Neural crest cell (in vitro differentiated cells): Measurements from ENCODE around the gene NOL4L. TPM values are rescaled to one million over a fixed set of nuclear protein-coding genes. Genes with fewer than 3 reads are reported as not detected.

Experiments
- DNase-seq: peaks from one replicate; pipeline ENCODE4 v3.0.0; 2021; ENCODE audit warnings: low read depth, mixed read lengths, low spot score
- H3K27ac Mint-ChIP-seq: one replicate; pipeline ENCODE4 v1.8.0; 2021; ENCODE audit warnings: mild to moderate bottlenecking, mixed read lengths; ENCODE audit not compliant: unreplicated experiment
- H3K27me3 Mint-ChIP-seq: 2 replicates; pipeline ENCODE4 v1.8.0; 2021; ENCODE audit warnings: low read depth, mild to moderate bottlenecking, mixed read lengths
- H3K36me3 Mint-ChIP-seq: 2 replicates; pipeline ENCODE4 v1.8.0; 2021; ENCODE audit warnings: low read depth, mild to moderate bottlenecking, mixed read lengths
- H3K4me1 Mint-ChIP-seq: 2 replicates; pipeline ENCODE4 v1.8.0; 2021; ENCODE audit warnings: mixed read lengths
- H3K4me3 Mint-ChIP-seq: one replicate; pipeline ENCODE4 v1.8.0; 2021; ENCODE audit warnings: mild to moderate bottlenecking, mixed read lengths
- H3K9me3 Mint-ChIP-seq: 2 replicates; pipeline ENCODE4 v1.8.0; 2021; ENCODE audit warnings: mixed read lengths
- total RNA-seq: library from RNA; stranded (reverse); gene quantifications from 2 replicates; pipeline ENCODE4 v1.2.1, GENCODE V29; 2021
- TF ChIP-seq, protein P1 (sequence below): fragments of 200-600 bp; sonication (generic); conservative IDR thresholded peaks from 2 replicates; pipeline ENCODE4 v1.5.0; 2021; ENCODE audit warnings: antibody characterized with exemption, mild to moderate bottlenecking

The NOL4L gene
- total RNA-seq, 1 donor from 2014 or later = 52.3 TPM

DNA sequence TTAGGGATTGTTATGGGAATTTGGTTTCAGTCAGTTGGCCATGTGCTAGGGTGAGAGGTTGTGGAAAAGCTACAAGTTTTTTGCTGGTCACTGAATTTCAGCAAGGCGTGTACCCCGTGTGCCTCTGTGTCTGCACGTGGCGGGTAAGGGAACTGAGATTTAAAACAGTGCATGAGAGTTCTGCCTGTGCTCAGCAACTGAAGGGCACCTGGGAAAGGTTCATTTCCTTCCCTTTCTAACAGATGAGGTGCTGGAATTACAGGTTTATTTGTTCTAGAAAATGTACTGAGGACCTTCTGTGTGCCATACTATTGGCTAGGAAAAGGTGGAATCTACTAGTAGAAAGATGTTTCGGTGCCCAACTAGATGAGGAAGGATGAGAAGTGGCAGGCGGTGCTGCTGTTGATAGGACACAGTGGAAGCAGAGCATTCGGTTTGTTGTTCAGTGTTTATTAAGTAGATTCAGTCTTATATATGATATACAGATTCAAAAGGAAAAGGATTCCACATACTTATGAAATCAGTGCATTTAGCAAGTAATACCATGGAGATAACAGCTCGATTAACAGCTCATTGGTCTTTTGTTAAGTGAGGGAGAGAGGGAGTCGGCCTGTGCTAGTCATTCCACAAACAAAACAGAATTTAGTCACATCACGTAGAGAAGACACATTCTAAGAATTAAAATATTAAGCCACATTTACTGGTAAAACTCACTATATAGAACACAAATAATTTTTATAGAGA lies 142.3 kb downstream of the NOL4L start:
- peaks cover 19% of the 10 kb centered on the region for H3K4me1 Mint-ChIP-seq
- H3K4me3 Mint-ChIP-seq = no peak overlapping the region
- H3K9me3 Mint-ChIP-seq = no peaks in the 10 kb centered on the region
- DNase-seq = no peak
- TF ChIP-seq, protein P1, sequence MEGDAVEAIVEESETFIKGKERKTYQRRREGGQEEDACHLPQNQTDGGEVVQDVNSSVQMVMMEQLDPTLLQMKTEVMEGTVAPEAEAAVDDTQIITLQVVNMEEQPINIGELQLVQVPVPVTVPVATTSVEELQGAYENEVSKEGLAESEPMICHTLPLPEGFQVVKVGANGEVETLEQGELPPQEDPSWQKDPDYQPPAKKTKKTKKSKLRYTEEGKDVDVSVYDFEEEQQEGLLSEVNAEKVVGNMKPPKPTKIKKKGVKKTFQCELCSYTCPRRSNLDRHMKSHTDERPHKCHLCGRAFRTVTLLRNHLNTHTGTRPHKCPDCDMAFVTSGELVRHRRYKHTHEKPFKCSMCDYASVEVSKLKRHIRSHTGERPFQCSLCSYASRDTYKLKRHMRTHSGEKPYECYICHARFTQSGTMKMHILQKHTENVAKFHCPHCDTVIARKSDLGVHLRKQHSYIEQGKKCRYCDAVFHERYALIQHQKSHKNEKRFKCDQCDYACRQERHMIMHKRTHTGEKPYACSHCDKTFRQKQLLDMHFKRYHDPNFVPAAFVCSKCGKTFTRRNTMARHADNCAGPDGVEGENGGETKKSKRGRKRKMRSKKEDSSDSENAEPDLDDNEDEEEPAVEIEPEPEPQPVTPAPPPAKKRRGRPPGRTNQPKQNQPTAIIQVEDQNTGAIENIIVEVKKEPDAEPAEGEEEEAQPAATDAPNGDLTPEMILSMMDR = no peak
- peaks cover 31% of the 10 kb centered on the region for H3K36me3 Mint-ChIP-seq
- peaks cover 5% of the 10 kb centered on the region for H3K27me3 Mint-ChIP-seq
- no peak overlapping the region for H3K27ac Mint-ChIP-seq

- TF ChIP-seq, protein P1 = no peak
- peaks cover 5% of the 10 kb centered on the region for H3K27me3 Mint-ChIP-seq
- peaks cover 30% of the 10 kb centered on the region for H3K36me3 Mint-ChIP-seq
- H3K9me3 Mint-ChIP-seq = no peaks in the 10 kb centered on the region
- H3K4me1 Mint-ChIP-seq = peaks cover 16% of the 10 kb centered on the region
- peak overlapping the region; percentile 7 for H3K4me3 Mint-ChIP-seq
- peak overlapping the region; percentile 13 for H3K27ac Mint-ChIP-seq
- DNase-seq = no peak
Observed at GRCh38 chr20:32441638-32442037, 143.5 kb downstream of the NOL4L start.

GRCh38 chr20:32440758-32441078 lies 144.4 kb downstream of the NOL4L start:
- peaks cover 28% of the 10 kb centered on the region for H3K36me3 Mint-ChIP-seq
- H3K4me3 Mint-ChIP-seq = no peak overlapping the region
- no peaks in the 10 kb centered on the region for H3K9me3 Mint-ChIP-seq
- H3K4me1 Mint-ChIP-seq = peaks cover 15% of the 10 kb centered on the region
- H3K27ac Mint-ChIP-seq = no peak overlapping the region
- peaks cover 5% of the 10 kb centered on the region for H3K27me3 Mint-ChIP-seq
- DNase-seq = no peak
- TF ChIP-seq, protein P1 = no peak

DNA sequence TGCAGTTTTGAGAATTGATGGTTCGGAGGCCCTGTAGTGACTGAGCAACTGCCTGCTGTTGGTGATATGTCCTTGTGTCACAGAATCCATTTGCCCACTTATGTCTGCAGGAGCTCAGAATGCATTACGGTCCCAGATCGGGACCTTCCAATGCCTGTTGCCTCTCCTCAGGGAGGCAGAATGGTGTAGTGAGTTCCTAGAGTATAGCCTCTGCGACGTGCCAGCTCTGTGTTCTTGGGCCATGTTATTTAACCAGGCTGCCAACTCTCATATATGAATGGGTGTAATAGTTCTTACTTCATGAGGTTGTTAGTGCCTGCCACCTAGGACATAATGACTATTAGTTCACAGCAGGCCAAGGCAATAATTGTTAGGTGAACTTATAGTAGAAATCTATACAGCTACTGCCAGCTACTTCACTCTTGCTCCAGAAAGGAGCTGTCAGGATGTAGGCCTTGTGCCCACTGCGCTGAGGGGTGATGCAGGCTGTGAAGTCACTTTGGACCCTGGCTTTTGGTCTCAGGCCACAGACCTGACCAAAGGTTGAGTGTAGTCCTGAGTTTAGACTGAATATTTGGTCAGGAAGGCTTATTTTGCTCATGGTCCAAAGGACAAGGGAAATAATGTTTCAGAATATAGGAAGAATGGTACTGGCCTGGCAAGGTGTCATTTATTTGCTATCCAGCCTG lies 144.9 kb downstream of the NOL4L start:
- no peak for DNase-seq
- no peak overlapping the region for H3K27ac Mint-ChIP-seq
- H3K9me3 Mint-ChIP-seq = no peaks in the 10 kb centered on the region
- TF ChIP-seq, protein P1 = no peak
- peaks cover 27% of the 10 kb centered on the region for H3K36me3 Mint-ChIP-seq
- peaks cover 10% of the 10 kb centered on the region for H3K4me1 Mint-ChIP-seq
- no peak overlapping the region for H3K4me3 Mint-ChIP-seq
- peaks cover 2% of the 10 kb centered on the region for H3K27me3 Mint-ChIP-seq

DNA sequence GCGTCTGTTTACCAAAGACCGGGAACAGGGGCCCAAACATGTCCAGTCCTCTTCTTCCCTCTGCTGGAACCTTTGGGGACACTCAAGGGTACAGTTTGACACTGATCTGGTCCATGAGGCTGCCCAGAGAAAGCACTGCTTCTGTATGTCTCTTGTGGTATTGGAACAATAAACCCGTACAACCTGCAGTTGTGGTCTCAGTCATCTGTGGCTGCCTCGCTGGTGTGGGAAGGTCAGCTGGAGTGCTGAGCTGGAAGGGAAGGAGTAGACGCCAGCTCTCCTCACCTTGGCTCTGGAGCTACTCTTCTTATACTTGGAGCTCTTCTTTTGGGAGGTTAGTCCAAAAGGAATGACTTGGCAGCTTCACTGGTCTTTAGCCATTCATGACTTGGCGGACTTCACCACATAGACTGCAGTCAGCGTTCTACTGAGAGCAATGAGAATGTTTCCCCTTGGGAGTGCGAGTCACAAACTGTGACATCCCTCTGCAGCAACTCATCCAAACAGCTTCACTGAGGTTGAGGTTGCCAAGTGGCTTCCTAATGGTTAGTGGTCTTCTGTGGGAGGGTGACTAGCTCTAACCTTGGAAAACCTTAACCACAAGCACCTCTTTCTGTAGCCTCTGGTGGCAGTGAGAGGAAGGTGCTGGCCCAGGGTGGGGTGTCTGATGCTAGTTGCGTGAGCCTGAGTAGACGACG lies 145.9 kb downstream of the NOL4L start:
- H3K27me3 Mint-ChIP-seq = no peaks in the 10 kb centered on the region
- H3K4me1 Mint-ChIP-seq = peaks cover 8% of the 10 kb centered on the region
- TF ChIP-seq, protein P1 = no peak
- H3K4me3 Mint-ChIP-seq = peak overlapping the region; percentile 26
- DNase-seq = no peak
- no peaks in the 10 kb centered on the region for H3K9me3 Mint-ChIP-seq
- no peak overlapping the region for H3K27ac Mint-ChIP-seq
- peaks cover 28% of the 10 kb centered on the region for H3K36me3 Mint-ChIP-seq
